HTR-8/SVneo (cell line): ENCODE results near the gene SRR.
"Not testable (repeated sequence)": the region's sequence is repeated elsewhere in the genome, so short reads cannot be mapped to it uniquely, and the experiment has no call there.

Source experiments
- DNase-seq: peaks from one replicate; pipeline ENCODE4 v3.0.0; 2011; ENCODE audit warnings: low spot score, mixed read lengths; ENCODE audit not compliant: insufficient read length
- FAIRE-seq: peaks from 2 replicates; lab custom pipeline; 2011; peaks lifted over from hg19 to GRCh38; lab: Jason Lieb, UNC

The SRR gene, protein sequence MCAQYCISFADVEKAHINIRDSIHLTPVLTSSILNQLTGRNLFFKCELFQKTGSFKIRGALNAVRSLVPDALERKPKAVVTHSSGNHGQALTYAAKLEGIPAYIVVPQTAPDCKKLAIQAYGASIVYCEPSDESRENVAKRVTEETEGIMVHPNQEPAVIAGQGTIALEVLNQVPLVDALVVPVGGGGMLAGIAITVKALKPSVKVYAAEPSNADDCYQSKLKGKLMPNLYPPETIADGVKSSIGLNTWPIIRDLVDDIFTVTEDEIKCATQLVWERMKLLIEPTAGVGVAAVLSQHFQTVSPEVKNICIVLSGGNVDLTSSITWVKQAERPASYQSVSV

DNA sequence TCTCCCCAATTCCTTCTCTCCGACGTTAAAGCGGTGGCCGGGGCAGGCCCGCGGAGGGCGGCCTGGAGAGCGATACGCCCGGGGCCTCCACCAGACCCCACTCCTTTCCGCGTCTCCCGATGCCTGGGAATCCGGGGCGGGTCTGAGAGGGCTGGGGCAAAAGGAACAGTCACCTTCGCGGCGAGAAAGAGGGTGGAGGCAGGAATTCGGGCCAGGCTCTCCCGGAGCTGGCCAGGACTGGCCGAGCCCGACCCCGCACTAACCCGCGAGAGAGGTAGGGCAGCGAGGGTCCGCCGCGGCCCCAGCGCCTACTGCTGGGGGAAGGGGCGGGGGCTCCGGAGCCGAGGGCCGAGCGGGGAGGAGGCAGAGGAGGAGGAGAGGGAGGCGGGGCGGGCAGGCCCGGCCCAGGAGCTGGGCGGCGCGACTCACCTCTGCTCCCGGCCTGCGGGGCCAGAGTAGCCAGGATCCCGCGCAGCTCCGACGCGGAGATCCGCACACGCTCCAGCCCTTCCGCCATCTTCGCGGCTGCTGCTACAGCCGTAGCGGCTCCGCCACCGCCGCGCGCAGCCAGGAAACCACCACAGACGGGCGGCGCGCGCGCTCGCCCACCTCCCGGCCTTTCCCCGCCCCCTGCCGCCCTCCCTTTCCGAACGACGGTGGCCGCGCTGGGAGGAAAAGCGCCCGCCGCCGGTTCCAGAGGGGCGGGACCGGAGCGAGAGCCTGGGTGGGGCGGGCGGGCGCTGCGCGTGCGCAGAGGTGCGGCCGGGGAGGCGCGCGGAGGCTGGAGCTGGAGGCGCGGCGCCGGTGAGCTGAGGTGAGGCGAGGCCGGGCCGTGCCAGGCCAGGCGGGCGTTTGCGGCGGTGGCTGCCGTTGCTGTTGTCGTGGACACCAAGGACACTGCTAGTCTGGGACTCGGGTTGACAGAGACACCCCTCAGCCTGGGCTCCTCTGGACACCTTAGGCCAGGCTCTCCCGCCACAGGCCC, at the start of gene SRR, which contains the start of gene SMG6:
Gene SRR (plus strand): TSS at position 747 of the 985 bp plus-strand sequence. CDS start 11,611 bp downstream, outside the sequence.
Gene SMG6 (minus strand): TSS at position 582 of the 985 bp plus-strand sequence. CDS start 65 bp downstream, at position 517.
- FAIRE-seq = peak; percentile 88
- peak; percentile 94 for DNase-seq

DNA sequence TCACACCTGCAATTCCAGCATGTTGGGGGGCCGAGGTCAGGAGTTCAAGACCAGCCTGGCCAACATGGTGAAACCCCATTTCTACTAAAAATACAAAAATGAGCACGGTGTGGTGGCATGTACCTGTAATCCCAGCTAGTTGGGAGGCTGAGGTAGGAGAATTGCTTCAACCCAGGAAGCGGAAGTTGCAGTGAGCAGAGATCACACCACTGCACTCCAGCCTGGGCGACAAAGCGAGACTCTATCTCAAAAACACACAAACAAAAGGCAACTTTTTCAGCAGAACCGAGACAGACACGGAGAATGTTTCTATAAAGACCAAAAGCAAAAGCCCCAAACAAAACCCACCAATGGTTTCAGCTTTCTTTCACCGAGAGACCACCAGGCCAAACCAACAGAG, 44.9 kb upstream of the SRR start:
- not testable (repeated sequence) for DNase-seq, FAIRE-seq

DNA sequence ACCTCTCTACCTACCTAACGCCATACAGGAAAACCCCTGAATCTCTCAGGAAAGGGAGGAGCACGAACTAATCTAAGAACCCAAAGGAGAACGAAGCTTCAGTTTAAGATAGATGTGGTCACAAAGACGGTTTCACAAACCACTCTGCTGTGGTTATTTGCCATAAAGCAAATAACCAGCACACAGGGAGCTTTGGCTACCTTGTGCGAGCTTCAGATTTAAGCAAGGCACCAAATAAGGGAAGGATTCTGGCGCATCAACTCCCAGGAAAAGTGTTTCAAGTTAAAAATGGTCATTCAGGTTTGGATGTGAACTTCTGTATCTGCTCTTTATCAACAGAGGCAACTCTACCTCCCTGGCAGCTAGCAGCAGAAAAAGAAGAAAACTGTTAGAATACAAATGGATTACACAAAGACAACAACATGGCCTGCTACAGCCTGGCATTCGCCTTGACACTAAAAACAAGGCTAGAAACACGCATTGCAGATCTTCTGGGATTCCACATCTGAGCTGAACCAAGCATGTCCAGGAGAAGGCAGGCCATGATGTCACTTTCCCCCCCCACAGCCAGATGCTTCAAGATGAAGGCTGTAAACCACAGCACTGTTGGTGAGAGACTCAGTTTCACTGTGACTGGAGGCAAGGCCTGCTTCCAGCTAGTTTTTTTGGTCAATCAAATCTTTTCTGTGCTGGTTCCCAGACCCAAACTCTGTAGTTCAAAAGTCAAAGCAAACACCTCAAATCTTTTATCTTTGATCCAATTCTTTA, 43.8 kb upstream of the SRR start:
- no peak for FAIRE-seq

DNA sequence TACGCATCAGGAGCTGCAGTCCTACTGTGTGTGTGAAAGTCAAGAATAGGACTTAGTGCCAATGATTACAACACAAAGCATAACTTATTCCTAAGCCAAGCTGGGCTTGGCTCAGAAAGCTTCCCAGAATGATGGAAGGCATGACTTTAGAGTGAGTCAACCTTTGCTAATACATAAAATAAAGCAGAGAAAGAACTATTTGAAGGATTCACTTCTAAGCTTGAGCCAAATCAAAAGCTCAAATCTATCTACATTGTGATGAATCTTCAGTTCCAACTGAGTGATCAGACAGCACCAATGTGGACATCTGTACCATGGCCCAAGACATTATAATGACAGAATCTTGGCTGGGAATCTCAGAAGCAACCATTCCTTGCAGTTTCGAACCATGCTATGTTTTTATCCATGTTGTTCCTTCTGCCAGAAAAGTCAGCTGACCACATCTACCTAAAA, 41.6 kb upstream of the SRR start:
- FAIRE-seq (peak; percentile 59), DNase-seq (no peak)

More for the DNA sequence above, 43.8 kb upstream of the SRR start:
- no peak for DNase-seq

DNA sequence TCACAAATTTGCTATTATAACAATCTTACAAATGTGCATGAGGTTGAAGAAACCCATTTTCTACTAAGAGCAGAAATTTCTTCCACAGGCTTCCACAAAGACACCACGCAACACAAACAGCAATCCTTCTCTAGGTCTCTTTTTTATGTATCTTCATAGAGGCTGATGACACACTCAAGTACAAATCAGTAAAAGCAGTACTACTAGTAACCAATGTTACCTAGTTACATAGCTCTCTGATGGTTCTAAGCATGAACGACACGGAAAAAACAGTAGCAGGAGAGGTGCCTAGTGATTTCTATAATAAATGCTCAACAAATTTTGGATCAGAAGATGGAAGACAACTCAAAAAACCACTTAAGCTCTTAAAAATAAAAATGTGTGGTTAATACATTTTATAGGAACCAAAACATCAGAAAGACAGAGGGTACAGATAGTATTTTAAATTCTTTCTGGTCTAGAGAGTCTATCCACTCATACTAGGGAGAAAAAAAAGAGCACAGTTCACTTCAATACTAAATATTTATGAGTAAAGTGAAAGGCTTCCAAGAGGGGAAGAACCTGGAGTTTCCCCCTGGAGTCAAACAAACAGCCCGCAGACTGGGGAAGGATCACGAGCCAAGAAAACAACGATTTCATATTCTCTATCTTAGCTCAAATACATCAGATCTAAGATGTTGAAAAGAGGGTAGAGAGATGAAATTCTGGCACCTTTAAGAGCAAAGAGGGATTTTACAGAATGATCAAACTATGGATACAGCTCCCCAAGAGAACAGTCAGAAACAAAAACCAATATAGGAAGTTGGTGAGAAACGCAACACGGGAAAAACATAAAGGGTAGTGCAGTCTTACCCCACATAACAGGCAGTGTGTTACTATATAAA, 40.3 kb upstream of the SRR start:
- FAIRE-seq = no peak

DNA sequence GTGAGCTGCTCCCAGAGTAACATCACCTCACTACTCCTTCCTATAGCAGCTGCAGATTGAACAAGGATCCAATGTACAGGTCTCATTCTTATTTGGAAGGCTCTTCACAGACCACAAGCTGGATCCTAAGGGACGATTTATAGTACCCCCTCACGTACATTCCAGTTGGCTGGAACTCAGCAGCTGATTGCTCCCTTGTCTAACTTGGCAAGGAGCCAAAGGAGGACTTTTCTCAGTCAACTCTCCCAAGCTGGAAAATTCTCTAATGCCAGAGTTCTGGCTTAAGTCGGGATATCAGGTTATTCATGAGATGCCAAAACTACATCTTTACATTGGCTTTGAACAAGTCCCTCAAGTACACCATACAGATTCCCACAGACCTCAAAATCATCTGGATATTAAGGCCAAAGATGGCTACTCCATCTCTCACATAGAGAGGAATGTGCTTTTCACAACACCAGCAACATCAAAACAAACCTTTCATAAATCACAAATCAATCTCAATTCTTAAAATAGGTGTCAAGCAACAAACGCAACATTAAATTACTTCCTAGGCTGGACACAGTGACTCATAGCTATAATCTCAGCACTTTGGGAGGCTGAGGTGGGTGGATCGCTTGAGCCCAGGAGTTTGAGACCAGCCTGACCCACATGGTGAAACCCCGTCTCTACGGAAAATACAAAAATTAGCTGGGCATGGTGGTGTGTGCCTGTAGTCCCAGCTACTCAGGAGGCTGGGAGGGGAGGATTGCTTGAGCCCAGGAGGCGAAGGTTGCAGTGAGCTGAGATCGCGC, 39.5 kb upstream of the SRR start:
- FAIRE-seq (no peak), DNase-seq (no peak)

More for the DNA sequence above, 40.3 kb upstream of the SRR start:
- DNase-seq = no peak

DNA sequence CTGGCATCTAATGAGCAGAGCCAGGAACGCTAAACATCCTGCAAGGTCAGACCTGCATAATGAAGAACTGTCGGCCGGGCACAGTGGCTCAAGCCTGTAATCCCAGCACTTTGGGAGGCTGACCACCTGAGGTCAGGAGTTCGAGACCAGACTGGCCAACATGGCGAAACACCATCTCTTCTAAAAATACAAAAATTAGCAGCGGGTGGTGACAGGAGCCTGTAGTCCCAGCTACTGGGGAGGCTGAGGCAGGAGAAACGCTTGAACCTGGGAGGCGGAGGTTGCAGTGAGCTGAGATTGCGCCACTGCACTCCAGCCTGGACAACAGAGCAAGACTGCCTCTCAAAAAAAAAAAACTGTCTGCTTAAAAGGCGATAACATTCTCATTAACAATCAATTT, 38.6 kb upstream of the SRR start:
- not testable (repeated sequence) for DNase-seq, FAIRE-seq

DNA sequence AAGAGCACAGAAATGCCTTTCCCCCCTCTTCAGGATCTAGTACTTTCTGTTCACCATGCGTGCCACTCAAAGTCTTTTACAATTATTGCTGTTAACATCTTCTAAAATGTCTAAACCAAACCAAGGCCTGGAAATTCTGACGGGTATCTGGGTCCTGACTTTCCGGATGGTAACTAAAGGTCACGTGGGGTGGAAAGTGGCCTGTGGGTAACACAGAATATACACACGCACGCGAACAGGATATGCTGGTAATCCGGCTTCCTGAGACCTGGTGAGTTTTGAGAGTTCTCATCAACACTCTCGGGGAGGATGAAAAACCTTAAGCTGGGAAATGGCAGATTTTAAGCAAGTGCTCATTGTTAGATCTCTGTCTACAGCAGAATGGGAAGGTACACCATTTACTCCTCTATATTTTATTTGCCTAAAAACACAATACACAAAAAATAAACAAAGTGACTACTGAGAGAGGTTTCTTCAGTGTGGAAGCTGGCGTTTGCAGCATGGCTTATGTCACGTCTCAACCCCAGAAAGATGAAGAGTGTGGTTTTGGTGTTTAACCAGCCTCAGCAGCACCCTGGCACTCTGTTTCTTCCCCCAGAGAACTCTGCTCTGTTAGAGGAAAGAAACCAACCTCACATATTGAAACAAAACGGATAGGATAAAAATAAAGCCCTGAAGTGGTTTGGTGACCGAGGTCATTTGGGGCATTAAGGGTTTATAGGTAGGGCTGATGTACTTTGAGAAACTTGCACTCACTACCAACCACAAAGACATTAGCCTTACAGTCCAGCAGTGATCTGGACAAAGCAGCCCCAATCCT, 37.5 kb upstream of the SRR start:
- FAIRE-seq (no peak), DNase-seq (no peak)

DNA sequence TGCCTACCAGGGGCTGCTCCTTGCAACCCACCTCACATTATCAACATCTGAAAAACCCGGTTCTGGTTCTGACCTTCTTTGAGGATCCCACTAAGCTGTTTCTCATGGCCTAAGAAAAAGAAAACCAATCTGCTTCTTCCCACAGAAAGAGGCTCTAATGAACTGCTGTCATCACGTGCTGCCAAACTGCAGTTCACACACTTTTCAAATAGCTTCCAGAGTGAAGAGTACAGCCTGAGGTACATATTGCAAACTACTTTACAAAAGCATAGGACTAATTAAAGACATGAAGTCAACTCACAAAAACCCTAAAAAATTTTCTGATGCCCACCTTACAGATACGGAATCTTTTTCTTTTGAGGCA, 36.9 kb upstream of the SRR start:
- no peak for FAIRE-seq
- DNase-seq = no peak

DNA sequence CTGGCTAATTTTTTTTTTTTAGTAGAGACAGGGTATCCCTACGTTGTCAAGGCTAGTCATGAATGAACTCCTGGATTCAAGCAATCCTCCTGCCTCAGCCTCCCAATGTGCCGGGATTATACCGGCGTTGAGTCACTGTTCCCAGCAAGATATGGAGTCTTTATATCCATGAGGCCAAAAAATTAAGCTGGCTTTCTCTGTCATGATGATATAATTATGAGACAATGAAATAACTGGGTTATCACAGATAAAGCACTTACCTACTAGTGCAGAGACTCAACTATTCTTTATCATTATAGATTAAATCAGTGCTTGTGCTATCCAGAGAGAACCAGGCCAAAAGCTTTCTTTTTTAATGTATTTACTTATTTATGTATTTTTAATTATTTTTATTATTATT, 36.4 kb upstream of the SRR start:
- no peak for FAIRE-seq
- DNase-seq = no peak

DNA sequence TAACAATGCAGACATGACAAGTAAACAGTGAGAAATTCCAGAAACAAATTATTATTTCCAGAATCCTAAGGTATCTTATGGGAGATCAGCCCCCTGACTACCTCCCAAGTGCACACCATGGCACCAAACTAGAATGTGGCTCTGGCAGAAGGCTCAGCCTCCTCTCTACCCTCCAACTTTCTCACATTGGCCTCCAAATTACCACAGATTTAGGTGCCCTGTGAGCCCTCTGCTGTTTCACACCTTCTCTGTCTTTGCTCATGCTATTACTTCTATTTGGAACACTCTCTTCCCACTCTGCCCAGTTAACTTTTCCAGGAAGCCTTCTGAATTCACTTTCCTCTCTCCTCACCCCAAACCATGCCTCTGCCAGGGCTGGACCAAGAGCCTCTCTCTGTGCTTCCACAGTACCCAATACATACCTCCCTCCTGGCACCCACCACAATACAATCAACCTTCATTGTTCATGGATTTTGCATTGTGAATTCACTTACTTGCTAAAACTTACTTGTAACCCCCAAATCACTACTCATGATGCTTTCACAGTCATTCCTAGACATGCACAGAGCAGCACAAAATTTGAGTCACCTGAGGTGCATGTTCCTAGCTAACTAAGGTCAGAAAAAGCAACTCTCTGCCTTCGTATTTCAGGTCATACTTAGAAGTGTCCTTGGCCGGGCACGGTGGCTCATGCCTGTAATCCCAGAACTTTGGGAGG, 31.6 kb upstream of the SRR start:
- no peak for DNase-seq
- FAIRE-seq = no peak

DNA sequence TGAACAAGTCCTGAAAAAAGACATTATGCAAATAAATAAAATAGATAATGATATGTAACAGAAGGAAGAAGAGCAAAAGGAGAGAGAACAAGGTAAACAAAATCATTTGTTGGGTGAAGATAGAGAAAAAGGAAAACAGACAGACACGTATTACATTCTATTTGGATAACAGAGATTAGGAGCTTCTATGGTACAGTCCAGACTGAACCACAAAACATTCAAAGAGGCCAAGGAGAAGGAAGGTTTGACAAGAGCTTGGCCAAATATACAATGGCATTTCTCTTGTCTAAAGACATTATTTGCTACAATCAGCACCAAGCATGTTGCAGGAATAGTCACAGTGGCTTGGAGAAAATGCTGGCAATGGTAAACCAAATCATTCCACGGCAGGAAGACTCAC, 29.3 kb upstream of the SRR start:
- FAIRE-seq = no peak
- DNase-seq = no peak

DNA sequence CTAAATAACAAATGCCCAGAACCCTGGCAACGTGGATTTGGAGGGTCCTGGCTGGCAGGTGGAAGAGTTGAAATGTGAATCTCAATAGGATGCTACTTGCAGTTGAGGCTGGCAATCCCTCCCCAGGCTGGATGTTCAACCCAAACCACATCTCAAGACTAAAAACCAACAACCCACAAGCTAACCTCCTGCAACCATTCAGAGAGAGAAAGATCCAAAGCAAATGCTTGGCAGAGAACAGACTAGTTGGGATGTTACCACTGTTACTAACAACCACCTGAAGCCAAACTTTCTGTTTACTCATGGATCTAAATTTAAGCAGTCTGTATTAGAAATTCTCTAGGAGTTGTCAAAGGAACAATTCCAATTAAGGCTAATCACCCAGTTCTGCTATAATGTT, 28.0 kb upstream of the SRR start:
- FAIRE-seq (no peak), DNase-seq (no peak)

DNA sequence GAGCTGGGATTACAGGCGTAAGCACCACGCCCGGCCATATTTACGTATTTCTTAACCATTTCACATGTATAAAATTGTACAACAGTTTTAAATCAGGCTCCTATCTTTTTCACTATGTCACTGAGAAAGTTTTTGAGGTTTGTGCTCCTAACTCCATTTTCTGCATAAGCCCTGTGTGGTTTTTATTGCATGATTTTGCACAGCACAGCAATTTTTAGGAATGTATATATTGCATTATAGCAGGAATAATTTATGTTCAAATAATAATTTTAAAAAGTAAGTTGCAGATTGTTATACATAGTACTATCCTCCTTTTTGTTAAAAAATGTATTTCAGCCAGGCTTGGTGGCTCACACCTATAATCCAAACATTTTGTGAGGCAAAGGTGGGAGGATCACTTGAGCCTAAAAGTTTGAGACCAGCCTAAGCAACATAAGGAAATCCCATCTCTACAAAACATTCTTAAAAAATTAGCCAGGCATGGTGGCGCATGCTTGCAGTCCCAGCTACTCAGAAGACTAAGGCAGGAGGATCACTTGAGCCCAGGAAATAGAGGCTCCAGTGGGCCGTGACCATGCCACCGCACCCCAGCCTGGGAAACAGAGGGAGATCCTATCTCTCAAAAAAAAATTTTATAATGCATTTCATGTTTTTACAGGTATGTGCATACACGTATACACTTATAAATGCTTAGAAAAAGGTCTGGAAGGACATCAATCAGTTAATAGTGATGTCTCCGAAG, 26.1 kb upstream of the SRR start:
- FAIRE-seq = no peak
- DNase-seq = no peak

DNA sequence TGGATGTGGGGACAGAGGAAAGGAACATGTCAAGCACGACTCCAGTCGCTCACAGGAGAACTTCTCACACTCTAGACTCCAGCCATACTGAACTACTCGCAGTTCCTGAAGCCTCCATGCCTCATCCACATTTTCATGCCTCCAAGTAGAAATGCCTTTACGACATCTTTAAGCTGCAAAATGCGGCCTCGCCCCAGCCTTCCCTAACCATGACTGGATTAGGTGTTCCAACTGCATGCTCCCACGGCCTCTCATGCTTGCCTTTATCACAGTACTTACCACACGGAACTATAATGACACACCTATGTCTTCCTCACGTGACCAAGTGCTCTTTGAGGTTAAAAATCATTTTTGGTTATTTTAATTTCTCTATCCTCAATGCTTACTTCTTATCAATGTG, 24.0 kb upstream of the SRR start:
- DNase-seq (no peak), FAIRE-seq (no peak)

DNA sequence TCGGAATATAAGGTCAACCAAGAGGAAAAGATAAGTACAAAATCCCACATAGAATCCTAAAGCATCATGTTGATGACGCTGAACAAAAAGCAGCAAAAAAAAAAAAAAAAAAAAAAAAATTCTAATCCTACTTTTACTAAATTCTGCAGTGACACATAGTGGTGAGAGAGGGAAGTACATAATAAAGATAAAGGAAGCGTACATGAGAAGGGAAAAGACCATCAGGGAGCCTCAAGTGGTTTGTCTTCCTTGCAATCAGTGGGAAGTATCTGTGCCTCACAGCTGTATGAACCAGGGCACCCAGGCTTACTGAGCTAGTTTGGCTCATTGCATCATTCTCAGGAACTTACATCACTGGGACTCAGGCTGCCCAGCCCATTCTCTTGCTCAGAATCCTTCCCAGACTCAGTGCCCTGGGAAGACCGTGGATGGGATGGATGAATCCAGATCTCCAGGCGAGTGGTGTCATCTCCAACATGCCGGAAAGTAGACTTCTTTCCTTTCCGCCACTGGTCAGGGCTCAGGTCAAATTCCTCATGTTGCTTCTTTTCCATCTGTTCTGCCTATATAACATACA, 21.4 kb upstream of the SRR start:
- FAIRE-seq (no peak), DNase-seq (peak; percentile 63)
